Measurements from ENCODE around the gene RETREG2.

DNA sequence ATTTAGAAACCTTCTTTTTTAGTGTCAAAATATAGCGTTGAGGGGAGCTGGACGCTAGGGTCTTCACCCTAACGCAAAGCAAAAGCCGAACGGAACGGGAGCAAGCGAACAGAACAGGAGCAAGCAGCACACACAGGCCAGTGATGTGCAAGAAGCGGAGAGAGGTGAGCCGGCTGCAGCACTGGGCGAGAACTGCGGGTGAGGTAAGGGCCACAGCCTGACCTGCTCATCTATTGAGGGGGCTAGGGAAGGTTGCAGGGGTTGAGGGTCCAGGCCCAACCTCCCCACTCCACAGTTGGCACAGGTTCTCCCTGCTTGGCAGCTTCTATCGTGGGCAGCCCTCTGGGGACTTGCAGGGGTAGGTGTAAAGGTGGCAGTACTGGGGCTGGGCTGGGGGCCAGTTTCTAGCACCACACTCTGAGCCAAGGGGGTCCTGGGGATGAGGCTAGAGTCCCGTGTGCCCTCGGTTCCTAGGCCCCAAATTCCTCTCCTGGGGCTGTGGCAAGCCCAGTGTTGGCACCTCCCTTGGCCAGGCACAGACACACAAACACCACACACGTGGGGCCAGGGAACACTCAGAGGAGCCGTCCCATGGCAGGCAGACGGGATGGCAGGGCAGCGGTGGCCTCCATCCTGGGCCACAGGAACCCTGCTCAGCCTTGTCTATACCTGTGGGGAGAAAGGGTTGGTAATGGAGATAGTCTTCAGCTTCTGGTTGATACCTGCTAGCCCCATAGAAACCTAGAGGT is 41.9 kb downstream of the RETREG2 start:
- TF ChIP-seq CTCF (IDR thresholded peaks at IDR 0.05) (no peak), POLR2A (IDR thresholded peaks at IDR 0.05) (no peak), POLR2AphosphoS5 (IDR thresholded peaks at IDR 0.05) (no peak), EP300 (IDR thresholded peaks at IDR 0.05) (no peak)
